HEK293 (cell line): ENCODE results near the gene CLCN2.
A peak's percentile ranks its signal among the peaks of the same experiment; 100 is the strongest.

Experiments used
- CTCF ChIA-PET: fragments of 350-600 bp; formaldehyde crosslinking; extraction: SDS; loops from one replicate; lab custom pipeline; 2021; ENCODE audit warnings: antibody characterized with exemption; lab: Yijun Ruan, JAX
- POLR2A ChIA-PET: fragments of 300-600 bp; formaldehyde crosslinking; extraction: SDS; loops from one replicate; lab custom pipeline; 2020; ENCODE audit warnings: antibody characterized with exemption, inconsistent platforms; lab: Yijun Ruan, JAX
- H3K27ac ChIP-seq: fragments of 200-500 bp; sonication (Bioruptor generic); 2 replicates; pipeline ENCODE4 v1.5.1; 2014; ENCODE audit warnings: low read depth, low read length, control low read depth, inconsistent platforms; ENCODE audit errors: extremely low read depth
- H3K36me3 ChIP-seq, 2 experiments: fragments of 200-500 bp in 1 of 2; sonication (Bioruptor generic) in 1 of 2; 1 replicate in 1 of 2; 2 replicates in 1 of 2; pipeline ENCODE4 v1.5.1; 2014 to 2017; ENCODE audit warnings: inconsistent platforms in 2 of 2, low read length in 2 of 2; ENCODE audit not compliant: control insufficient read depth in 2 of 2, insufficient read depth in 1 of 2
- H3K4me1 ChIP-seq: fragments of 200-500 bp; sonication (Bioruptor generic); 2 replicates; pipeline ENCODE4 v1.5.1; 2014; ENCODE audit warnings: mild to moderate bottlenecking, low read length, inconsistent platforms; ENCODE audit not compliant: control insufficient read depth, insufficient read depth
- H3K4me3 ChIP-seq: 2 replicates; pipeline ENCODE4 v1.5.1; 2011; ENCODE audit warnings: low read depth, mild to moderate bottlenecking, control low read depth, low read length, moderate library complexity
- H3K9me3 ChIP-seq: fragments of 200-500 bp; sonication (Bioruptor generic); 2 replicates; pipeline ENCODE4 v1.5.1; 2014; ENCODE audit warnings: low read depth, low read length, inconsistent platforms; ENCODE audit not compliant: control insufficient read depth, insufficient read depth
- SALL2 ChIP-seq: fragments of 450-650 bp; formaldehyde crosslinking; IDR thresholded peaks from 2 replicates; pipeline ENCODE4 v1.5.0; 2017; ENCODE audit warnings: missing biosample characterization, mild to moderate bottlenecking, missing genetic modification characterization, borderline replicate concordance
- SP2 ChIP-seq: fragments of 450-650 bp; formaldehyde crosslinking; IDR thresholded peaks from 2 replicates; pipeline ENCODE4 v1.5.1; 2016; ENCODE audit warnings: missing biosample characterization, missing genetic modification characterization
- WT1 ChIP-seq: fragments of 450-650 bp; formaldehyde crosslinking; IDR thresholded peaks from 2 replicates; pipeline ENCODE4 v1.5.1; 2016; ENCODE audit warnings: missing biosample characterization, missing genetic modification characterization
- YY1 ChIP-seq: fragments of 450-650 bp; formaldehyde crosslinking; IDR thresholded peaks from 2 replicates; pipeline ENCODE4 v1.5.1; 2018; ENCODE audit warnings: missing biosample characterization, missing genetic modification characterization
- ZNF239 ChIP-seq: fragments of 450-650 bp; formaldehyde crosslinking; IDR thresholded peaks from 2 replicates; pipeline ENCODE4 v1.5.1; 2016; ENCODE audit warnings: missing biosample characterization, missing genetic modification characterization
- ZNF596 ChIP-seq: fragments of 450-650 bp; IDR thresholded peaks from 2 replicates; pipeline ENCODE4 v1.5.0; 2018; ENCODE audit warnings: missing biosample characterization, mild to moderate bottlenecking, missing genetic modification characterization, moderate library complexity
- ZNF768 ChIP-seq: fragments of 450-650 bp; formaldehyde crosslinking; IDR thresholded peaks from 2 replicates; pipeline ENCODE4 v1.5.1; 2018; ENCODE audit warnings: missing biosample characterization, mild to moderate bottlenecking, missing genetic modification characterization
- ZSCAN16 ChIP-seq: fragments of 450-650 bp; formaldehyde crosslinking; IDR thresholded peaks from 2 replicates; pipeline ENCODE4 v1.5.1; 2016; ENCODE audit warnings: missing biosample characterization, missing genetic modification characterization
- TF ChIP-seq, protein P1 (sequence below): fragments of 450-650 bp; formaldehyde crosslinking; IDR thresholded peaks from 2 replicates; pipeline ENCODE4 v1.5.1; 2016; ENCODE audit warnings: missing biosample characterization, missing genetic modification characterization
- TF ChIP-seq, protein P2 (sequence below): fragments of 450-650 bp; formaldehyde crosslinking; IDR thresholded peaks from 2 replicates; pipeline ENCODE4 v1.5.1; 2016; ENCODE audit warnings: missing biosample characterization, missing genetic modification characterization, borderline replicate concordance
- TF ChIP-seq, protein P3 (sequence below): IDR thresholded peaks from 2 replicates; pipeline ENCODE4 v1.6.1; 2011; ENCODE audit warnings: mild to moderate bottlenecking, low read depth, low read length, borderline replicate concordance

CLCN2 gene

DNA sequence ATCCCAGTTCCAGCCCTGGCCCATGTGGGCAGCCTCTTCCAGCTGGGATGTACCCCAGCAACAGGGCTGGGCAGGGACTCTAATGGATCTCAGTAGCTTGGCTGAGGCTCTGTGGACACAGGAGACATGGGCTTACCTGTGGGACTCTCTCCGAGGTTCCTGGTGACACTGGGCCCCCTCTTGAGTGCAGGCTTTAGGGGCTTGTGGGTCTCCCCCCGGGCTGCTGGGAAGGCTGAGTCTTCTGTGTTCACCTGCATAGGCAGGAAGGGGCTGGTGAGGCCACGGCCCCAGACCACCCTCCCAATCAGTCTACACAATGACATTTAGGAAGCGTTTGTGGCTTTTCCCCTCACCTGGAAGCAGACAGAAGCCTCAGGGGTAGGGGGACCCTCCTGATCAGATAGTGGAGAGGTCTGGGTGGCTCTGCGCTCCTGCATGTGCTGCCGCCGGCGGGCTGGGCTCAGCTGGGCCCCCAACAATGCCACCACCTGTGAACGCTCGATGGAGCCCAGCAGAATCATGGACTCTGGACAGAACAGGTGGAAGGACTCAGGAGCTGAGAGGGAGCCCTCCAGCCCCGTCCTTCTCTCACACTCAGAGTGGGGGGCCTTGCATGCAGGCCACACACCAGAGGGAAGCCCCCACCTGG lies 8.4 kb downstream of the CLCN2 start:
- H3K36me3 ChIP-seq: peaks cover 0 to 69% of the 10 kb centered on the region in 2 experiments; a peak in 1 of 3 replicates
- POLR2A ChIA-PET: interaction anchor here (0.8 kb wide), 1 partner anchor 16 kb away, joined by 3 read pairs; the partner anchor contains the start of gene FAM131A
- TF ChIP-seq SALL2 (no peak), YY1 (no peak), ZNF596 (tag by site-specific recombination) (no peak), ZNF239 (tag by site-specific recombination) (no peak)

DNA sequence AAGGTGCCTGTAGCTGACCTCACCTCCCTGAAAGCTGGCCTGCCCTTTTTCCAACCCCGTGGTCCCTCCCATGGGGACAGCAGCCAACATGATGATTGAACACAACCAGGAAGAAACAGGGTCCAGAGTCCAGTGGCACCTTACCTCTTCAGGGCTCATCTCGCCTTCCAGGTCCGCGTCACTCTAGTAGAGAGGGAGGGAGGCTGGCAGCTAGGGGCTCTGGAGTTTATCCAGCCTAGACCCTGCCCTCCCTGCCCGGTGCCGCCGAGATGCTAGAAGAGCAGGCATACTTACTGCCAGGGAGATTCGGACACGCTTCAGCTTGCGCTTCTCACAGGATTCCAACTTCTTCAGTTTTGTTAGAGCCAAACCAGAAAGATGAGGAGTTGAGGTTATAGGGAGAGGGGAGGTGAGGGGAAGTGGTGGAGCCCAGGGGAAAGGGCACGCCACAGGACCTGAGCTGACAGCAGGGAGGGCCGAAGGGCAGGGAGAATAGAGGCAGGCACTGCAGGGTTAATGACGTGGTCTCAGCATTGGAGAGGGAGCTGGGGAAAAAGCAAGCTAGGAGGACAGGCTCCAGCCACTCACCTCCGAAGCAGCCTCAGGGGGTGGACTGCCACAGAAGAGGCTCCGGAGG lies 9.1 kb downstream of the CLCN2 start:
- POLR2A ChIA-PET: no interaction called here
- no peaks in the 10 kb centered on the region for H3K9me3 ChIP-seq
- no peaks in the 10 kb centered on the region for H3K4me1 ChIP-seq
- CTCF ChIA-PET: interaction anchor here (0.9 to 2.9 kb wide), 3 partner anchors 19 to 188 kb away, joined by 3 to 15 read pairs (median 3); no protein-coding TSS in a partner anchor
- no peak for TF ChIP-seq SP2 (tag by site-specific recombination)
- TF ChIP-seq, protein P1, sequence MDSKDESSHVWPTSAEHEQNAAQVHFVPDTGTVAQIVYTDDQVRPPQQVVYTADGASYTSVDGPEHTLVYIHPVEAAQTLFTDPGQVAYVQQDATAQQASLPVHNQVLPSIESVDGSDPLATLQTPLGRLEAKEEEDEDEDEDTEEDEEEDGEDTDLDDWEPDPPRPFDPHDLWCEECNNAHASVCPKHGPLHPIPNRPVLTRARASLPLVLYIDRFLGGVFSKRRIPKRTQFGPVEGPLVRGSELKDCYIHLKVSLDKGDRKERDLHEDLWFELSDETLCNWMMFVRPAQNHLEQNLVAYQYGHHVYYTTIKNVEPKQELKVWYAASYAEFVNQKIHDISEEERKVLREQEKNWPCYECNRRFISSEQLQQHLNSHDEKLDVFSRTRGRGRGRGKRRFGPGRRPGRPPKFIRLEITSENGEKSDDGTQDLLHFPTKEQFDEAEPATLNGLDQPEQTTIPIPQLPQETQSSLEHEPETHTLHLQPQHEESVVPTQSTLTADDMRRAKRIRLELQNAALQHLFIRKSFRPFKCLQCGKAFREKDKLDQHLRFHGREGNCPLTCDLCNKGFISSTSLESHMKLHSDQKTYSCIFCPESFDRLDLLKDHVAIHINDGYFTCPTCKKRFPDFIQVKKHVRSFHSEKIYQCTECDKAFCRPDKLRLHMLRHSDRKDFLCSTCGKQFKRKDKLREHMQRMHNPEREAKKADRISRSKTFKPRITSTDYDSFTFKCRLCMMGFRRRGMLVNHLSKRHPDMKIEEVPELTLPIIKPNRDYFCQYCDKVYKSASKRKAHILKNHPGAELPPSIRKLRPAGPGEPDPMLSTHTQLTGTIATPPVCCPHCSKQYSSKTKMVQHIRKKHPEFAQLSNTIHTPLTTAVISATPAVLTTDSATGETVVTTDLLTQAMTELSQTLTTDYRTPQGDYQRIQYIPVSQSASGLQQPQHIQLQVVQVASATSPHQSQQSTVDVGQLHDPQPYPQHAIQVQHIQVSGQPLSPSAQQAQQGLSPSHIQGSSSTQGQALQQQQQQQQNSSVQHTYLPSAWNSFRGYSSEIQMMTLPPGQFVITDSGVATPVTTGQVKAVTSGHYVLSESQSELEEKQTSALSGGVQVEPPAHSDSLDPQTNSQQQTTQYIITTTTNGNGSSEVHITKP: 0 out of 2 replicates have a peak, but pooled peaks have one; percentile 35
- no peak overlapping the region for H3K4me3 ChIP-seq
- H3K27ac ChIP-seq: no peak overlapping the region
- peaks cover 0 to 65% of the 10 kb centered on the region in 2 experiments; a peak in 1 of 3 replicates for H3K36me3 ChIP-seq

More for the DNA sequence above, 8.4 kb downstream of the CLCN2 start:
- Histone ChIP-seq H3K27ac (no peak overlapping the region), H3K4me1 (no peaks in the 10 kb centered on the region), H3K4me3 (no peak overlapping the region), H3K9me3 (no peaks in the 10 kb centered on the region)
- CTCF ChIA-PET: interaction anchor here (0.9 to 2.9 kb wide), 6 partner anchors 16 to 188 kb away, joined by 3 to 15 read pairs (median 8); partner anchors contain the start of gene FAM131A

DNA sequence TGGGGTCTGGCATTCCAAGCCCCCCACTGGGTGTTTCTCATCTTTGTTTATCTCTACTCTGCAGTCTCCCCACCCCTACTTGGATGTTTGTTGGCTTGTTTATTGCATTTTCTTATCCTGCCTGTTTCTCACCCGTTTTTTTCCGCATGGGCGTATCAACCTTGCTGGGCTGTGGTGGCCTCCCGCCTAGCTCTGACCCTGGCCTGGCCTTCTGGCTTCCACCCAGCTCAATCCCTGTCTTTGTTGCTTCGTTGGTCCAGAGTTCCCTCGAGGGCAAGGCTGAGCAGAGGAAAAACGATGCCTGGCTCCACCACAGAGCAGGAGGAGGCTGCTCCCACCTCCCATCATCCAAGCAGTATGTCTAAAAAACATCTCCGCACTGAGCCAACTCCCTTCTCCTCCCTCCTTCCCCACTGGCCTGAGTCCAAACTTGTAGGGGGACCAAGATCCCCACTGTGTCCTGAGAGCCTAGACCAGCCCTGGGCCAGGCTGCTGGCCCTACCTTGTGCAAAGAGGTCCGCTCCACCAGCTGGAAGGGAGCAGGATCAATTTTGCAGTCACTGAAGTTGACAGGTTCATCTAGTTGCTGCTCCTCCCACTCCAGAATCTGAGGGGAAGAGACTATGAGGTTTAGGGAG lies 9.8 kb downstream of the CLCN2 start:
- POLR2A ChIA-PET: no interaction called here

DNA sequence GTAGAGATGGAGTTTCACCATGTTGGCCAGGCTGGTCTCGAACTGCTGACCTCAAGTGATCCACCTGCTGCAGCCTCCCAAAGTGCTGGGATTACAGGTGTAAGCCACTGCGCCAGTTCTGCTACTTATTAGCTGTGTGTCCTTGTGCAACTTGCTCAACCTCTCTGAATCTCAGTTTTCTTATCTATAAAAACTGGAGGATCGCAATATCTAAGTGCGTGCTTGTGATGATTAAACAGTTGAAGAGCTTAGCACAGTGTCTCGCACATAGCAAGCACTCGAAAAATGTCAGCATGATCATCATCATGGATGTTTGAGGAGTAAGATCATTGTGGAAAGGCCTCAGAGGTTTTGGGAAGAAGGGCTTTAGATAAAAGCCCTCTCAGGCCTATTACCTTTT lies 10.8 kb downstream of the CLCN2 start:
- ChIA-PET POLR2A (no interaction called here), CTCF (interaction anchor here (0.5 to 1.1 kb wide), 4 partner anchors 8 to 191 kb away, joined by 3 read pairs; no protein-coding TSS in a partner anchor)
- TF ChIP-seq, protein P2, sequence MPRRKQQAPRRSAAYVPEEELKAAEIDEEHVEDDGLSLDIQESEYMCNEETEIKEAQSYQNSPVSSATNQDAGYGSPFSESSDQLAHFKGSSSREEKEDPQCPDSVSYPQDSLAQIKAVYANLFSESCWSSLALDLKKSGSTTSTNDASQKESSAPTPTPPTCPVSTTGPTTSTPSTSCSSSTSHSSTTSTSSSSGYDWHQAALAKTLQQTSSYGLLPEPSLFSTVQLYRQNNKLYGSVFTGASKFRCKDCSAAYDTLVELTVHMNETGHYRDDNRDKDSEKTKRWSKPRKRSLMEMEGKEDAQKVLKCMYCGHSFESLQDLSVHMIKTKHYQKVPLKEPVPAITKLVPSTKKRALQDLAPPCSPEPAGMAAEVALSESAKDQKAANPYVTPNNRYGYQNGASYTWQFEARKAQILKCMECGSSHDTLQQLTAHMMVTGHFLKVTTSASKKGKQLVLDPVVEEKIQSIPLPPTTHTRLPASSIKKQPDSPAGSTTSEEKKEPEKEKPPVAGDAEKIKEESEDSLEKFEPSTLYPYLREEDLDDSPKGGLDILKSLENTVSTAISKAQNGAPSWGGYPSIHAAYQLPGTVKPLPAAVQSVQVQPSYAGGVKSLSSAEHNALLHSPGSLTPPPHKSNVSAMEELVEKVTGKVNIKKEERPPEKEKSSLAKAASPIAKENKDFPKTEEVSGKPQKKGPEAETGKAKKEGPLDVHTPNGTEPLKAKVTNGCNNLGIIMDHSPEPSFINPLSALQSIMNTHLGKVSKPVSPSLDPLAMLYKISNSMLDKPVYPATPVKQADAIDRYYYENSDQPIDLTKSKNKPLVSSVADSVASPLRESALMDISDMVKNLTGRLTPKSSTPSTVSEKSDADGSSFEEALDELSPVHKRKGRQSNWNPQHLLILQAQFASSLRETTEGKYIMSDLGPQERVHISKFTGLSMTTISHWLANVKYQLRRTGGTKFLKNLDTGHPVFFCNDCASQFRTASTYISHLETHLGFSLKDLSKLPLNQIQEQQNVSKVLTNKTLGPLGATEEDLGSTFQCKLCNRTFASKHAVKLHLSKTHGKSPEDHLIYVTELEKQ: no peak
- TF ChIP-seq ZSCAN16 (tag by site-specific recombination) (no peak), ZNF768 (tag by site-specific recombination) (peak; percentile 55; the same call in 1 of the 2 replicates)
- TF ChIP-seq, all 188 proteins: peak for 1
- peaks cover 0 to 63% of the 10 kb centered on the region in 2 experiments; a peak in 1 of 3 replicates for H3K36me3 ChIP-seq
- H3K9me3 ChIP-seq: no peaks in the 10 kb centered on the region
- H3K4me1 ChIP-seq: no peaks in the 10 kb centered on the region
- H3K4me3 ChIP-seq: no peak overlapping the region
- H3K27ac ChIP-seq: no peak overlapping the region

More for the DNA sequence above, 9.8 kb downstream of the CLCN2 start:
- Histone ChIP-seq H3K27ac (no peak overlapping the region), H3K4me3 (no peak overlapping the region), H3K36me3 (peaks cover 0 to 65% of the 10 kb centered on the region in 2 experiments; a peak in 1 of 3 replicates)
- TF ChIP-seq WT1 (tag by site-specific recombination): 0 out of 2 replicates have a peak, but pooled peaks have one; percentile 16
- TF ChIP-seq, protein P3, sequence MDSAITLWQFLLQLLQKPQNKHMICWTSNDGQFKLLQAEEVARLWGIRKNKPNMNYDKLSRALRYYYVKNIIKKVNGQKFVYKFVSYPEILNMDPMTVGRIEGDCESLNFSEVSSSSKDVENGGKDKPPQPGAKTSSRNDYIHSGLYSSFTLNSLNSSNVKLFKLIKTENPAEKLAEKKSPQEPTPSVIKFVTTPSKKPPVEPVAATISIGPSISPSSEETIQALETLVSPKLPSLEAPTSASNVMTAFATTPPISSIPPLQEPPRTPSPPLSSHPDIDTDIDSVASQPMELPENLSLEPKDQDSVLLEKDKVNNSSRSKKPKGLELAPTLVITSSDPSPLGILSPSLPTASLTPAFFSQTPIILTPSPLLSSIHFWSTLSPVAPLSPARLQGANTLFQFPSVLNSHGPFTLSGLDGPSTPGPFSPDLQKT: no peak
- TF ChIP-seq, all 188 proteins: peak for 1
- no peaks in the 10 kb centered on the region for H3K4me1 ChIP-seq
- CTCF ChIA-PET: interaction anchor here (0.9 to 1.0 kb wide), 2 partner anchors 20 to 190 kb away, joined by 3 read pairs; no protein-coding TSS in a partner anchor
- no peaks in the 10 kb centered on the region for H3K9me3 ChIP-seq
